Measurements from ENCODE around the gene HSH2D.
"Not testable (repeated sequence)": the region's sequence is repeated elsewhere in the genome, so short reads cannot be mapped to it uniquely, and the experiment has no call there.

Gene HSH2D, protein sequence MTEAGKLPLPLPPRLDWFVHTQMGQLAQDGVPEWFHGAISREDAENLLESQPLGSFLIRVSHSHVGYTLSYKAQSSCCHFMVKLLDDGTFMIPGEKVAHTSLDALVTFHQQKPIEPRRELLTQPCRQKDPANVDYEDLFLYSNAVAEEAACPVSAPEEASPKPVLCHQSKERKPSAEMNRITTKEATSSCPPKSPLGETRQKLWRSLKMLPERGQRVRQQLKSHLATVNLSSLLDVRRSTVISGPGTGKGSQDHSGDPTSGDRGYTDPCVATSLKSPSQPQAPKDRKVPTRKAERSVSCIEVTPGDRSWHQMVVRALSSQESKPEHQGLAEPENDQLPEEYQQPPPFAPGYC

DNA sequence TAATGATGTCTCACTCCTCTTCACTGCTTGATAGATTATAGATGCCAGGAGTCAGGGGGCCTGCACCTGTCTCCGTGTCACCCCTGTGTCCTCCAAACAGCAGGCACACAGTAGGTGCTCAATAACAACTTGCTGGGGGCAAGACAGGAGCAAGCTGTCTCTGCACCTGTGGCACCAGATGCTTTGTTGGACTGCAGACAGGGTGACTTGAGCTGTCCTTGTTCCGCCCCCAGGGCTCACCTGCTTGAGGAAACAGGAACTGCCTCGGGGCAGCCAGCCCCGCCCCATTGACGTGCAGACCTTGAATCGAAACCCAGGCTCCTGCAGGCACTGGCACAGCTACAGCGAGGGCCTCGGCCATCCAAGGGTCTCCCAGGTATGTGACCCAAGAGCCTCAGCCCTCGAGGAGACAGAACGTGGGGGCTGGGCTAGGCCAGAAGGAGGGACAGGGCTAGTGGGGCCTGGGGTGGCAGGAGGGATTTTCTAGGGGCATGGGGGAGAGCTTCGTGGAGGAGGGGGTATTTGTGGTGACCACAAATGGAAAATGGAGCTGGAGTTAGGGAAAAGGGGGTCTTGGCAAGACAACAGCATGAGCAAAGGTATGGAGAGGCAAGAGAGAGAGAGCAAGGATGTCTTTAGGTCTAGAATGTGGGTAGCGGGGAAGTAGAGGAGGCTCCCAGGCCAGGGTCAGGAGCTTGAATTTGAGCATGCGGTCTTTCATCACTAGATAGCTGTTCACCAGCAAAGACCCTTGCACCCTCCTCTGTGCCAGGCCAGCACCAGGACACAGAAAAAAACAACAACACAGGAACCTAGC lies at the start of gene HSH2D:
TSS of gene HSH2D (plus strand) at position 287 of the 817 bp plus-strand sequence. CDS start 5,066 bp downstream, outside the sequence.
- DNase-seq (ENCODE audit: extremely low read depth, low read depth), result no peak
- TF ChIP-seq, protein P1, sequence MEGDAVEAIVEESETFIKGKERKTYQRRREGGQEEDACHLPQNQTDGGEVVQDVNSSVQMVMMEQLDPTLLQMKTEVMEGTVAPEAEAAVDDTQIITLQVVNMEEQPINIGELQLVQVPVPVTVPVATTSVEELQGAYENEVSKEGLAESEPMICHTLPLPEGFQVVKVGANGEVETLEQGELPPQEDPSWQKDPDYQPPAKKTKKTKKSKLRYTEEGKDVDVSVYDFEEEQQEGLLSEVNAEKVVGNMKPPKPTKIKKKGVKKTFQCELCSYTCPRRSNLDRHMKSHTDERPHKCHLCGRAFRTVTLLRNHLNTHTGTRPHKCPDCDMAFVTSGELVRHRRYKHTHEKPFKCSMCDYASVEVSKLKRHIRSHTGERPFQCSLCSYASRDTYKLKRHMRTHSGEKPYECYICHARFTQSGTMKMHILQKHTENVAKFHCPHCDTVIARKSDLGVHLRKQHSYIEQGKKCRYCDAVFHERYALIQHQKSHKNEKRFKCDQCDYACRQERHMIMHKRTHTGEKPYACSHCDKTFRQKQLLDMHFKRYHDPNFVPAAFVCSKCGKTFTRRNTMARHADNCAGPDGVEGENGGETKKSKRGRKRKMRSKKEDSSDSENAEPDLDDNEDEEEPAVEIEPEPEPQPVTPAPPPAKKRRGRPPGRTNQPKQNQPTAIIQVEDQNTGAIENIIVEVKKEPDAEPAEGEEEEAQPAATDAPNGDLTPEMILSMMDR (IDR thresholded peaks at IDR 0.05; ENCODE audit: low read depth, low read length), result no peak

DNA sequence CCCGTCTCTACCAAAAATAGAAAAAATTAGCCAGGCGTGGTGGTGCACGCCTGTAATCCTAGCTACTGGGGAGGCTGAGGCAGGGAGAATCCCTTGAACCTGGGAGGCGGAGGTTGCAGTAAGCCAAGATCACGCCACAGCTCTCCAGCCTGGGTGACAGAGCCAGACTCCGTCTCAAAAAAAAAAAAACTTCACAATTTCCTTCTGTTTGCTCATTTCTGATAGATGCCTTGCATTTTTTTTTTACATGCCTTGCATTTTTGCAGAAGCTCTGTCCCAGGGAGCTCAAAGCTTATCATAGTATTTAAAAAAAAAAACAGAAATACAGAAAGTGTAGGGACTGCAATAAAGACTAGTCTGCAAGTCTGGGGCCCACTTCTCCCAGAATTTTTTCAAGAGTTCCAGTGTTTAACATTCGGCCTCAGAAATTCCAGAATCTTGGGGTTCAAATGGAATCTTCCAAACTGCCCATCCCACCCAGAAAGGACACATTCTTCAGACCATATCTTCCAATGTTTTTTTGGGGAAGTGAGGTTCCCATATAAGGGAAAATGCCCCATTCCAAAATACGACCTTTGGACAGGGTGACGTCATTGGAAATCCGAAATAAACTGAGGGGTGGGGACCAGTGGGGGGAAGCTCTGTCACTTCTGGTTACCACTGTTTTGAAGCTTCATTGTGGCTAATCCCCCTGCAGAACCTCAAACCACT lies 49.0 kb upstream of the HSH2D start:
- no peak for DNase-seq (ENCODE audit: extremely low read depth, low read depth)
- TF ChIP-seq, protein P1 (IDR thresholded peaks at IDR 0.05; ENCODE audit: low read depth, low read length), result no peak

DNA sequence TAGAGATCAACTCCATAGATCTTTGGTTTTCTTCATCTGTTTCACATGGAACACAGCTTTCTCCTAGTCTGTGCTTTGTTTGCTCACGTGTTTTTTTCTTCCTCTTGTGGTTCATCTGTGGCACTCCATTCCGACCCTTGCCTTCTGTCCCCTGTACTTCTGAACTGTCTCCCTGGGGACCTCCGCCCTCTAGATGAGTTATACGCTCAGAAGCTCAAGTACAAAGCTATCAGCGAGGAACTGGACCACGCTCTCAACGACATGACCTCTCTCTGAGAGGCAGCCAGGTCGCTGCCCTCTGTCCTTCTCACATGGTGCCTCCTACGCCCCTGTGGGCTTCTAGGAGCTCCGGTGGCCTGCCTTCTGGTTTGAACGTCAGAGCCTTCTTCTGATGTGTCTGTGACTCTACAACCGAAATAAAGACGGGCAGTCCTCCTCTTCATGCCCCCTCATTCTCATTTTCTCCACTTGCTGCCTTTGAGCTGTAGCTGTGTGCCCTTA lies 48.4 kb upstream of the HSH2D start:
- TF ChIP-seq, protein P1 (IDR thresholded peaks at IDR 0.05; ENCODE audit: low read depth, low read length), result no peak

DNA sequence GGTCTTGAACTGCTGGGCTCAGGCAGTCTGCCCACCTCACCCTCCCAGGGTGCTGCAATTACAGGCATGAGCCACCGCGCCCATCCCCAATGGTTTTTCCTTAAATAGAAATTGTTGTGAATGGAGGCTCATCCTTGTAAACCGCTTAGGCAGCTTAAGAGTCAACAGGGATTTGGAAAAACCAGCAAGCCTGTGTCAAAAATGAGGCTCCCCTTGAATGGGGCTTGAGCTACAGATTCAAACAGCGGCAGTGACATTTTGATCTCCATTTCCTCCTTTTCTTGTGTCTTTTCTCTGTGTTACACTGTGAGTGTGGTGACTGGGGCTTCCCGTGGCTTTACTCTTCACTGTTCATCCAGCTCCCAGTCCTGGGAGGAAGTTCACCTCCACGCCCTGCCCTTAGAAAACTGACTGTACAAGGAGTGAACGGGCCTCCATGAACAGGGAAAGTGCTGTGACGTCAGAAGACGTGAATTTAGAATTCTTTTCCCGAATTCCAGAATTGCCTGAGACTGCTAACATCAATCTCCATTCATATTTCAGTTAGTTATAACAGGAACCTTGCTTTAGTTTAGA lies 47.1 kb upstream of the HSH2D start:
- TF ChIP-seq, protein P1 (IDR thresholded peaks at IDR 0.05; ENCODE audit: low read depth, low read length), result no peak
- DNase-seq (ENCODE audit: extremely low read depth, low read depth), result no peak

More for the DNA sequence above, 48.4 kb upstream of the HSH2D start:
- DNase-seq (ENCODE audit: extremely low read depth, low read depth), result no peak

DNA sequence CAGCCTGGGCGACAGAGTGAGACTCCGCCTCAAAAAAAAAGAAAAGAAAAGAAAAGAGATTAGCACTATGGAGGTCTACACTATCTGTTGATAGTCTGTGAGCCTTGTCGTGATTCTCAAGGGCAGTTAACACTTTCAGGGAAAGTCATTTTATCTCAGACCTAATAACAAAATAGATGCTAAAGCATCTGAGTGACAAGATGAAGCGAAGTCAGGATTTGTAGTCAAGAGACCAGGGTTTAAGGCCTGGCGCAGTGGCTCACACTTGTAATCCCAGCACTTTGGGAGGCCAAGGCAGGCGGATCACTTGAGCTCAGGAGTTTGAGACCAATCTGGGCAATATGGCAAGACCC lies 45.1 kb upstream of the HSH2D start:
- TF ChIP-seq, protein P1 (IDR thresholded peaks at IDR 0.05; ENCODE audit: low read depth, low read length), result no peak
- no peak for DNase-seq (ENCODE audit: extremely low read depth, low read depth)

DNA sequence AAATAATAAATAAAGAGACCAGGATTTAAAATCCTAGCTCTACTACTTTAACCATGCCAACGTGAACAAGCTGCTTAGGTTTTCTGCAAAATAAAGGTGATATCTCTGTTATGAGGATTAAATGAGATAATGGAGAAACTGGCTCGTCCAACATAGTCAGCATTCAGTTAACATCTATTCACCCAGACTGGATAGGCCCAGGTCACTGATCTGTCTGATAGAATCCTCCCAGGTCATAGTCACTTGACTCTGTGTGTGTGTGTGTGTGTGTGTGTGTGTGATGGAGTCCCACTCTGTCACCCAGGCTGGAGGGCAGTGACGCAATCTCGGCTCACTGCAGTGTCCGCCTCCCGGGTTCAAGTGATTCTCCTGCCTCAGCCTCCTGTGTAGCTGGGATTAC lies 44.7 kb upstream of the HSH2D start:
- DNase-seq (ENCODE audit: extremely low read depth, low read depth), result no peak
- TF ChIP-seq, protein P1 (IDR thresholded peaks at IDR 0.05; ENCODE audit: low read depth, low read length), result no peak

DNA sequence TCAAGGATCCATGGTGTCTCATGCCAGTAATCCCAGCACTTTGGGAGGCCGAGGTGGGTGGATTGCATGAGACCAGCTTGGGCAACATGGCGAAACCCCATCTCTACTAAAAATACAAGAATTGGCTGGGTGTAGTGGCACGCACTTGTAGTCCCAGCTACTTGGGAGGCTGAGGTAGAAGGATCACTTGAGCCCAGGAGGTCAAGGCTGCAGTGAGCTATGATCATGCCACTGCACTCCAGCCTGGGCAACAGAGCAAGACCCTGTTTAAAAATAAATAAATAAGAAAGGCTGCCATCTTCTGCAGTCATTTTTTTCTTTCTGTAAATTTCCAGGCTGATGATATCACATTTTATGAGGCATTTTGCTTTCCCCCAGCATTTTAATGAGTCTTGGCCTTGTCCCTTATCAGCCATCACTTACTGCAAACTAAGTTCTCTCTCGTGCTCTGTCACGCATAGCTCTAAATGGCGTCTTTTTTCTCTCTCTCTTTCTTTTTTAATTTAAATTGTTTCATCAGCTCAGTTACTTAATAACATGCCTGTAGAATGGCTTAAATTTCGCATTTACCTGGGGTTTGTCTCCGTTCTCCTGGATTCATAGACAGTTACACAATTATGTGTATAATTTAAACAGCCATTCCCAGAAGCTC lies 44.0 kb upstream of the HSH2D start:
- not testable (repeated sequence) for DNase-seq (ENCODE audit: extremely low read depth, low read depth)
